ENCODE results near the gene TRAPPC2. TPM values are rescaled to one million over a fixed set of nuclear protein-coding genes. Genes with fewer than 3 reads are reported as not detected.

TRAPPC2 gene
- total and polyA plus RNA-seq, 8 donors: 13.2 to 25.5 (median 20.3) TPM

DNA sequence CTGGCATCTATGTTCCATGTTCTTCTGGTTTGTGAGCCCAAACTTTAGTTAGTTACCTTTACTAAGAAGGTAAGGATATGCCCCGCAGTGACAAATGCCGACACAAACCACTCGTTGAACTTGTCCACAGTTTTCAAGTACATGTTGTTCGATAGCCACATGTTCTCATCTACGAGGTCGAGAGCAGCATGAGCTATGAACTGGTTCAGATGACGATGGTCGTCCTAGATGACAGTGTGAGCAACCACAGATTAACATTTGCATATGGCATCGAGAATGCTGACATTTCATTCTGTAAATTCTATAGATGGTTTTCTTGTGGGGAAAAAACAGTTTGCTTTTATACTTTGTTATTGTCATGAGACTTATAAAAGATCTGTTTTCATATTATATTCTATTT is 18.0 kb downstream of the TRAPPC2 start:
- Histone ChIP-seq H3K36me3 (peaks cover 0 to 14% of the 10 kb centered on the region in 2 donors), H3K4me3 (no peak overlapping the region), H3K9me3 (no peaks in the 10 kb centered on the region), H3K27ac (no peak overlapping the region), H3K27me3 (no peaks in the 10 kb centered on the region), H3K4me1 (no peaks in the 10 kb centered on the region)
- intact Hi-C loops (cut with DNase I): no loop called here
- no peak for ATAC-seq
- DNase-seq: no peak
- TF ChIP-seq, protein P1, sequence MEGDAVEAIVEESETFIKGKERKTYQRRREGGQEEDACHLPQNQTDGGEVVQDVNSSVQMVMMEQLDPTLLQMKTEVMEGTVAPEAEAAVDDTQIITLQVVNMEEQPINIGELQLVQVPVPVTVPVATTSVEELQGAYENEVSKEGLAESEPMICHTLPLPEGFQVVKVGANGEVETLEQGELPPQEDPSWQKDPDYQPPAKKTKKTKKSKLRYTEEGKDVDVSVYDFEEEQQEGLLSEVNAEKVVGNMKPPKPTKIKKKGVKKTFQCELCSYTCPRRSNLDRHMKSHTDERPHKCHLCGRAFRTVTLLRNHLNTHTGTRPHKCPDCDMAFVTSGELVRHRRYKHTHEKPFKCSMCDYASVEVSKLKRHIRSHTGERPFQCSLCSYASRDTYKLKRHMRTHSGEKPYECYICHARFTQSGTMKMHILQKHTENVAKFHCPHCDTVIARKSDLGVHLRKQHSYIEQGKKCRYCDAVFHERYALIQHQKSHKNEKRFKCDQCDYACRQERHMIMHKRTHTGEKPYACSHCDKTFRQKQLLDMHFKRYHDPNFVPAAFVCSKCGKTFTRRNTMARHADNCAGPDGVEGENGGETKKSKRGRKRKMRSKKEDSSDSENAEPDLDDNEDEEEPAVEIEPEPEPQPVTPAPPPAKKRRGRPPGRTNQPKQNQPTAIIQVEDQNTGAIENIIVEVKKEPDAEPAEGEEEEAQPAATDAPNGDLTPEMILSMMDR (IDR thresholded peaks at IDR 0.05): no peak

DNA sequence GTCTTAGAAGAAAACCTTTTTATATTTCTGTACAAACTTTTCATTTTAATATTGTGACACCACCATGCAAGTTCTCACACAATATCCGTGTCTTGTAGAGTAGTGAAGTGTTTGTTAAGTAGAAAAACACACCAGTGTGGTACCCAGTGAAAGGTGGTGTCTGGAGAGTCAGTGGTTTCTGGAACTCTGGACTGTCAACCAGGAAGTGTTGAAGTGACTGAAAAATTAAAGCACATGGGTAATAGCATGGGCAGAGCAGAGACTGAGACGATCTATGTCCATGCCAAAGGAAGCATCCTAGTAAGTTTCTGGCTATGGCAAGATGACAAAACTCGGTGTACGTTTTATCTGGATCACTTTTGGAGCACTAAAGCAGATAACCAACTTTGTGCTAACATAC is 23.3 kb downstream of the TRAPPC2 start:
- no peak for DNase-seq

DNA sequence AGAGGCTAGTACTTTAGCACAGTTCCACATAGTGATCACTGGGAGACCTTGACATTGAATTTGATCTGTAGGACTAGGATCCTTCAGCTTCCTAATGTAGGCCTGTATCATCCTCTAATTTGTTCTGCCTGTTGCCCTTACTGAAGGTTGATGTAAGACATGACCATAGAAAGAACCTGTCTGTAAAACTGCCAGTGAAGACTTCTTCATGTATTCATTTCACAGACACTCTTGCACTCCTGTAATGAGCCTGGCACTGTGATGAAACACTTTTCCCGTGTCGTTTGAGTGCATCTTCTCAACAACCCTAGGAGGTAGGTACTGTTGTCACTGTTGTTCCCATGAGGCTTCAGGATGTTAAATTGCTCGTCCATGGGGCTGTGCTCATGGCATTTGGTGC is 30.8 kb downstream of the TRAPPC2 start:
- peaks cover 5 to 15% of the 10 kb centered on the region in 2 donors for H3K4me1 ChIP-seq
- DNase-seq (no peak), ATAC-seq (no peak)
- H3K4me3 ChIP-seq: no peak overlapping the region
- intact Hi-C loops (cut with DNase I): no loop called here
- H3K27ac ChIP-seq: no peak overlapping the region
- H3K36me3 ChIP-seq: no peaks in the 10 kb centered on the region
- TF ChIP-seq, protein P1 (IDR thresholded peaks at IDR 0.05): no peak
- H3K27me3 ChIP-seq: peaks cover 0 to 5% of the 10 kb centered on the region in 2 donors
- H3K9me3 ChIP-seq: no peaks in the 10 kb centered on the region

More for the DNA sequence above, 23.3 kb downstream of the TRAPPC2 start:
- Histone ChIP-seq H3K4me3 (no peak overlapping the region), H3K27me3 (no peaks in the 10 kb centered on the region), H3K27ac (no peak overlapping the region), H3K36me3 (peaks cover 0 to 11% of the 10 kb centered on the region in 2 donors), H3K9me3 (no peaks in the 10 kb centered on the region), H3K4me1 (no peaks in the 10 kb centered on the region)
- intact Hi-C loops (cut with DNase I): no loop called here
- TF ChIP-seq, protein P1 (IDR thresholded peaks at IDR 0.05): no peak
- ATAC-seq: no peak

DNA sequence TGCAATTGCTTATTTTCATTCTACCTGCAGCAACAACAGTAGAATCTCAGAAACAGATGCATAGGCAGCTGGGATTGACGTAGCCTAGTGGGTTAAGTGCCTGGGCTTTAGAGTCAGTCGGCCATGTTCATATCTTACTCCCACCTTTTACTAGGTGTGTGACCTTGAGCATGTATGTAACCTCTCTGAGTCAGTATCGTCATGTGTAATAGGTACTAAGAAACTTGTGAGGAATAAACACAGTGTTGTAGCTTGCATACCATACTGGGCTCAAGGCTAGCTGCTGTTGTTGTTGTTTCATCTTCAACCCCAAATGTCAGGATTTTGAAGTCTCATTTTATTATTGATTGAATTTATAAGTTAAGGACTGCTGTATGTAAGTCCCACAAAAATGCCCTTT is 31.3 kb downstream of the TRAPPC2 start:
- H3K36me3 ChIP-seq: no peaks in the 10 kb centered on the region
- DNase-seq: no peak
- no peak overlapping the region for H3K4me3 ChIP-seq
- intact Hi-C loops (cut with DNase I): no loop called here
- TF ChIP-seq, protein P1 (IDR thresholded peaks at IDR 0.05): no peak
- H3K27me3 ChIP-seq: peaks cover 0 to 5% of the 10 kb centered on the region in 2 donors
- ATAC-seq: no peak
- no peak overlapping the region for H3K27ac ChIP-seq
- peaks cover 6 to 18% of the 10 kb centered on the region in 2 donors for H3K4me1 ChIP-seq
- no peaks in the 10 kb centered on the region for H3K9me3 ChIP-seq

DNA sequence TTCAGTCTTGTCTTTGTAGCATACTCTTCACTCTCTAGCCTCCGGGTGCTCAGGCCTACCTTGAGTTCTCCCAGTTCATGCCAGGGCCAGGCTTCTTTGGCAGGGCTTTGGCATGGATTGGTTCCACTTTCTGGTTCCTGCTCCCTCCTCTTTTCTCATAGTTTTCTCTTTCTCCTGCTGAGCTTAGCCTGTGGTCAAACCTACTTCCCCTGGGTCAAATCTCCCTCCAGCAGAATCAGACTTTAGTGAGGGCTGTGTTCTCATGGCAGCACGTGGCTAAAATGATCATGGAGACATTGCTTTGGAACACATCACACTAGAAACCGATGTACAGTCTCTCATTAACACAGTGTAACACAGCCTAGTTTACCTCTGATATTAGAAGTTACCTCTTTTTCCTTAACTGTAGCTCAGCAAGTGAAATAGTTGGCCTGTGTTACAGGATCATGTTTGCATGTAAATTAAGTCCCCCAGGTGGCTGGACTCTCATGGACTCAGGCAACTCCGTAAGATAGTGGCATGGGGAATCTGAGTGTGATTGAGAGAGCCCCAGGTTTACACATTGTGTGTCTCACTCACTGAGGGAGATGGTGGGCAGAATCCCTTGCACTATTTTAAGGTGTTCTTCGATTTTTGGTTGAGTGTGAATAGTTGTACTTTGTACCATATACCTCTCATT is 32.2 kb downstream of the TRAPPC2 start:
- H3K4me3 ChIP-seq: no peak overlapping the region
- H3K27me3 ChIP-seq: peaks cover 0 to 5% of the 10 kb centered on the region in 2 donors
- ATAC-seq (no peak), DNase-seq (no peak)
- peaks cover 6 to 27% of the 10 kb centered on the region in 2 donors for H3K4me1 ChIP-seq
- no peaks in the 10 kb centered on the region for H3K36me3 ChIP-seq
- intact Hi-C loops (cut with DNase I): no loop called here
- H3K27ac ChIP-seq: no peak overlapping the region
- TF ChIP-seq, protein P1 (IDR thresholded peaks at IDR 0.05): no peak
- no peaks in the 10 kb centered on the region for H3K9me3 ChIP-seq
